Dermis blood vessel endothelial cell (primary cell): ENCODE results near the gene PPM1H. TPM values are rescaled to one million over a fixed set of nuclear protein-coding genes. Genes with fewer than 3 reads are reported as not detected.
"Not testable (repeated sequence)": the region's sequence is repeated elsewhere in the genome, so short reads cannot be mapped to it uniquely, and the experiment has no call there.

Experiments used
- DNase-seq: peaks from one replicate; pipeline ENCODE4 v3.0.0; 2010
- total RNA-seq: library from RNA; depleted of rRNA; stranded (reverse); fragments of >200 nt; gene quantifications from 2 replicates; pipeline ENCODE4 v1.2.3, GENCODE V29; 2014

The PPM1H gene
- total RNA-seq, 1 donor from 2014 or later = 2.9 TPM

GRCh38 chr12:62730649-62731048 is 204.3 kb downstream of the PPM1H start:
- DNase-seq = no peak

GRCh38 chr12:62729579-62730544 is 205.1 kb downstream of the PPM1H start:
- not testable (repeated sequence) for DNase-seq

GRCh38 chr12:62728741-62729140 is 206.2 kb downstream of the PPM1H start:
- no peak for DNase-seq

GRCh38 chr12:62726471-62726980 is 208.4 kb downstream of the PPM1H start:
- DNase-seq = no peak

GRCh38 chr12:62725781-62726180 is 209.2 kb downstream of the PPM1H start:
- DNase-seq = no peak

- peak; percentile 96 for DNase-seq
These were observed 210.0 kb downstream of the PPM1H start for GRCh38 chr12:62724947-62725451.

GRCh38 chr12:62724285-62724684 is 210.7 kb downstream of the PPM1H start:
- no peak for DNase-seq

- DNase-seq = no peak
These were observed 211.8 kb downstream of the PPM1H start for GRCh38 chr12:62722971-62723680.

GRCh38 chr12:62720661-62721330 is 214.2 kb downstream of the PPM1H start:
- peak; percentile 69 for DNase-seq

- DNase-seq = no peak
These were observed 214.9 kb downstream of the PPM1H start for GRCh38 chr12:62720025-62720424.

GRCh38 chr12:62718762-62719426 is 216.1 kb downstream of the PPM1H start:
- DNase-seq = no peak

- no peak for DNase-seq
These were observed 217.3 kb downstream of the PPM1H start for GRCh38 chr12:62717643-62718042.

GRCh38 chr12:62716866-62717525 is 218.0 kb downstream of the PPM1H start:
- DNase-seq = no peak

- DNase-seq = no peak
These were observed 218.9 kb downstream of the PPM1H start for GRCh38 chr12:62716037-62716436.

- DNase-seq = no peak
These were observed 219.9 kb downstream of the PPM1H start for GRCh38 chr12:62714774-62715721.

- DNase-seq = no peak
These were observed 220.7 kb downstream of the PPM1H start for GRCh38 chr12:62714181-62714773.

- no peak for DNase-seq
These were observed 221.2 kb downstream of the PPM1H start for GRCh38 chr12:62713723-62714122.

- no peak for DNase-seq
These were observed 222.0 kb downstream of the PPM1H start for GRCh38 chr12:62712681-62713573.
